HG03159 (cell line): Measurements from ENCODE around the gene RNF41.
"Not testable (repeated sequence)": the region's sequence is repeated elsewhere in the genome, so short reads cannot be mapped to it uniquely, and the experiment has no call there.

ENCODE experiments used
- ATAC-seq: cut with Tn5 transposase; IDR thresholded peaks from one replicate; pipeline ENCODE4 v1.9.1; 2021; ENCODE audit warnings: mild to moderate bottlenecking, moderate library complexity; ENCODE audit not compliant: unreplicated experiment

RNF41 gene

GRCh38 chr12:56178347-56178746, 43.4 kb downstream of the RNF41 start:
- no peak for ATAC-seq

- ATAC-seq = no peak
These were observed 48.9 kb downstream of the RNF41 start for GRCh38 chr12:56172839-56173238.

- ATAC-seq = no peak
These were observed 52.4 kb downstream of the RNF41 start for GRCh38 chr12:56169229-56169759.

GRCh38 chr12:56165369-56165768, 56.4 kb downstream of the RNF41 start:
- no peak for ATAC-seq

GRCh38 chr12:56164345-56164729, 57.4 kb downstream of the RNF41 start:
- no peak for ATAC-seq

- no peak for ATAC-seq
These were observed 58.0 kb downstream of the RNF41 start for GRCh38 chr12:56163533-56164344.

GRCh38 chr12:56162468-56163290, 59.0 kb downstream of the RNF41 start:
- ATAC-seq = no peak

- ATAC-seq = no peak
These were observed 59.9 kb downstream of the RNF41 start for GRCh38 chr12:56161690-56162351.

GRCh38 chr12:56160894-56161689, 60.6 kb downstream of the RNF41 start:
- no peak for ATAC-seq

- ATAC-seq = no peak
These were observed 61.4 kb downstream of the RNF41 start for GRCh38 chr12:56160193-56160763.

GRCh38 chr12:56159482-56160192, 62.1 kb downstream of the RNF41 start:
- ATAC-seq = no peak

- ATAC-seq = no peak
These were observed 62.7 kb downstream of the RNF41 start for GRCh38 chr12:56158926-56159461.

- ATAC-seq = peak; percentile 82
These were observed 63.4 kb downstream of the RNF41 start, which contains the start of gene MYL6 for GRCh38 chr12:56158029-56158925. Gene MYL6 (plus strand): TSS chr12:56158359. CDS start chr12:56158402, 43 bp downstream.

GRCh38 chr12:56157201-56158028, 64.3 kb downstream of the RNF41 start:
- ATAC-seq = peak; percentile 32

GRCh38 chr12:56156464-56157200, 65.1 kb downstream of the RNF41 start:
- not testable (repeated sequence) for ATAC-seq

GRCh38 chr12:56155256-56155845, 66.4 kb downstream of the RNF41 start:
- no peak for ATAC-seq
